Measurements from ENCODE around the gene ASB10.

DNA sequence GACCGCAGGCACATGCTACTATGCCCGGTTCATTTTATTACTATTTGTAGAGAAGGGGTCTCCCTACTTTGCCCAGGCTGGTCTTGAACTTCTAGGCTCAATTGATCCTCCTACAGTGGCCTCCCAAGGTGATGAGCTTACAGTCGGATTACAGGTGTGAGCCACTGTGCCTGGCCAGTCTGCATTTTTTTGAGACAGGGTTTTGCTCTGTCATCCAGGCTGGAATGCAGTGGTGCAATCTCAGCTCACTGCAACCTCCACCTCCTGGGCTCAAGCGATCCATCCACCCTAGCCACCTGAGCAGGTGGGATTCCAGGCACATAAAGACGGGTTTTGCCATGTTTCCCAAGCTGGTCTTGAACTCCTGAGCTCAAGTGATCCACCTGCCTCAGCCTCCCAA is 25.6 kb upstream of the ASB10 start:
- TF ChIP-seq, protein P1, sequence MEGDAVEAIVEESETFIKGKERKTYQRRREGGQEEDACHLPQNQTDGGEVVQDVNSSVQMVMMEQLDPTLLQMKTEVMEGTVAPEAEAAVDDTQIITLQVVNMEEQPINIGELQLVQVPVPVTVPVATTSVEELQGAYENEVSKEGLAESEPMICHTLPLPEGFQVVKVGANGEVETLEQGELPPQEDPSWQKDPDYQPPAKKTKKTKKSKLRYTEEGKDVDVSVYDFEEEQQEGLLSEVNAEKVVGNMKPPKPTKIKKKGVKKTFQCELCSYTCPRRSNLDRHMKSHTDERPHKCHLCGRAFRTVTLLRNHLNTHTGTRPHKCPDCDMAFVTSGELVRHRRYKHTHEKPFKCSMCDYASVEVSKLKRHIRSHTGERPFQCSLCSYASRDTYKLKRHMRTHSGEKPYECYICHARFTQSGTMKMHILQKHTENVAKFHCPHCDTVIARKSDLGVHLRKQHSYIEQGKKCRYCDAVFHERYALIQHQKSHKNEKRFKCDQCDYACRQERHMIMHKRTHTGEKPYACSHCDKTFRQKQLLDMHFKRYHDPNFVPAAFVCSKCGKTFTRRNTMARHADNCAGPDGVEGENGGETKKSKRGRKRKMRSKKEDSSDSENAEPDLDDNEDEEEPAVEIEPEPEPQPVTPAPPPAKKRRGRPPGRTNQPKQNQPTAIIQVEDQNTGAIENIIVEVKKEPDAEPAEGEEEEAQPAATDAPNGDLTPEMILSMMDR (IDR thresholded peaks at IDR 0.05): no peak
- no peak for TF ChIP-seq EZH2 (IDR thresholded peaks at IDR 0.05; ENCODE audit: borderline replicate concordance, insufficient read depth, low read depth, low read length, poor library complexity, severe bottlenecking)
